Stomach (tissue), 9 donors: ENCODE data around the gene SEMA4D. TPM values are rescaled to one million over a fixed set of nuclear protein-coding genes. Genes with fewer than 3 reads are reported as not detected.

Source experiments
- DNase-seq, 2 donors: peaks; one replicate each; pipeline versions ENCODE4 v3.0.0 to v3.0.0-alpha.2; 2013 to 2019
- H3K27ac ChIP-seq, 5 donors: fragments of 200-600 bp in 4 of 5; sonication (generic) in 4 of 5; one replicate each; pipeline ENCODE4 v1.5.1; 2013 to 2019; ENCODE audit warnings: mild to moderate bottlenecking in 1 of 5, moderate library complexity in 1 of 5
- H3K27me3 ChIP-seq, 3 donors: fragments of 200-600 bp; sonication (generic); one replicate each; pipeline ENCODE4 v1.5.1; 2017 to 2019; ENCODE audit warnings: mixed run types in 1 of 3
- H3K36me3 ChIP-seq, 4 donors: fragments of 200-600 bp; sonication (generic); 1 replicate in 3 of 4; 2 replicates in 1 of 4; pipeline ENCODE4 v1.5.1; 2016 to 2019
- H3K4me1 ChIP-seq, 4 donors: fragments of 200-600 bp; sonication (generic); one replicate each; pipeline ENCODE4 v1.5.1; 2016 to 2019
- H3K4me3 ChIP-seq, 4 donors: fragments of 200-600 bp; sonication (generic) in 3 of 4; one replicate each; pipeline ENCODE4 v1.5.1; 2016 to 2019; ENCODE audit warnings: mild to moderate bottlenecking in 1 of 4
- H3K9me3 ChIP-seq, 4 donors: fragments of 200-600 bp; sonication (generic); one replicate each; pipeline ENCODE4 v1.5.1; 2016 to 2019
- EP300 ChIP-seq: sonication (generic); formaldehyde crosslinking; IDR thresholded peaks from one replicate; pipeline ENCODE4 v1.6.1; 2017; ENCODE audit warnings: antibody characterized with exemption
- POLR2A ChIP-seq, 4 donors: fragments of 450-650 bp; IDR thresholded peaks; one replicate each; pipeline ENCODE4 v1.6.1; 2016; ENCODE audit warnings: antibody characterized with exemption in 4 of 4, control low read depth in 2 of 4, mild to moderate bottlenecking in 1 of 4, moderate library complexity in 1 of 4
- POLR2AphosphoS5 ChIP-seq, 3 donors: sonication (generic); formaldehyde crosslinking; IDR thresholded peaks; one replicate each; pipeline ENCODE4 v1.6.1; 2016; ENCODE audit warnings: antibody characterized with exemption in 3 of 3
- WGBS, 5 donors: extraction: QIAGEN DNeasy Blood & Tissue Kit in 3 of 5; methylation state at CpG; one replicate each; pipeline versions ENCODE4 v1.1.5 to v1.1.7; 2013 to 2018; 5-methylcytosine and 5-hydroxymethylcytosine counted together
- intact Hi-C: fragments of 100-400 bp; cut with DNase I; formaldehyde crosslinking; loops from one replicate; pipeline ENCODE4 v1.15.1; 2023; ENCODE audit warnings: low total_unique reads
- polyA plus RNA-seq, 3 donors: library from polyadenylated mRNA; stranded (reverse); fragments of 200-250 nt; gene quantifications; one replicate each; pipeline ENCODE4 v1.2.3, GENCODE V29; 2013
- total RNA-seq, 5 donors: library from RNA; depleted of rRNA; stranded (reverse); fragments of >200 nt; gene quantifications; one replicate each; pipeline versions ENCODE4 v1.1.0 to v1.2.3, GENCODE V29; 2014 to 2016
- TF ChIP-seq, protein P1 (sequence below), 7 experiments: fragments of 450-650 bp in 4 of 7; fragments of 200-600 bp in 3 of 7; sonication (generic) in 3 of 7; IDR thresholded peaks; one replicate each; pipeline ENCODE4 v1.5.1; 2016 to 2019; ENCODE audit warnings: antibody characterized with exemption in 7 of 7, control low read depth in 2 of 7, mild to moderate bottlenecking in 1 of 7
- donor health status: healthy with polysubstance abuse.
- donor health status: Bipolar disorder and iron deficiency.
- donor health status: healthy.

SEMA4D gene
- total and polyA plus RNA-seq, 8 donors: 4.9 to 43.3 (median 12.5) TPM

DNA sequence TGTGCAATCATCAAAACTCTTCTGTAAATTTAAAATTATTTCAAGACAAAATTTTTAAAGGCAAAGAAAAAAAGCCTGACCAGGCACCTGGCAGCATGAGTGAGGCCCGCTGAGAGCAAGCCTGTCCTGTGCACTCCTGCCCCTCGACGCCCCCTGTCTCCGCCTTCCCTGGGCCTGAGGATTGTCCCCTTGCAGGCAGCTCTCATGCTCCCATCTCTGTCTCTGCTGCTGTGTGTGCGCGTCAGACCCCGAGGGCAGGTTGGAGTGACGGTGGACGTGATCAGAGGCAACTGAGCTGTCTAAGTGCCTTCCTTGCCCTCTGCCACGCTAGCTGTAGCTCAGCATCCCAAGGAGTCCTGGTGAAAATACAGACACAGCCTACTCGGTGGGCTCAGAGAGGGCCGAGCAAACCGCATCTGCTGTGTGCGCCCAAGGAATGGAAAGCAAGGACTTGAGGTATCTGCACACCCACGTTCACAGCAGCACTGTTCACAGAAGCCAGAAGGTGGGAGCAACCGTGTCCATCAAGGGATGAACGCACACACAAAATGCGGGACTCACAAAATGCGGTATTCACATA, 114.1 kb downstream of the SEMA4D start:
- H3K36me3 ChIP-seq: peaks cover 55 to 99% (median 93%) of the 10 kb centered on the region in 4 donors
- no peak overlapping the region for H3K27ac ChIP-seq
- H3K4me3 ChIP-seq: no peak overlapping the region
- intact Hi-C loops: no loop called here
- no peak for DNase-seq
- WGBS, 5 donors: 89 to 95% (median 94%) methylated on average over 18 to 19 of the region's 19 CpGs
- TF ChIP-seq, protein P1, sequence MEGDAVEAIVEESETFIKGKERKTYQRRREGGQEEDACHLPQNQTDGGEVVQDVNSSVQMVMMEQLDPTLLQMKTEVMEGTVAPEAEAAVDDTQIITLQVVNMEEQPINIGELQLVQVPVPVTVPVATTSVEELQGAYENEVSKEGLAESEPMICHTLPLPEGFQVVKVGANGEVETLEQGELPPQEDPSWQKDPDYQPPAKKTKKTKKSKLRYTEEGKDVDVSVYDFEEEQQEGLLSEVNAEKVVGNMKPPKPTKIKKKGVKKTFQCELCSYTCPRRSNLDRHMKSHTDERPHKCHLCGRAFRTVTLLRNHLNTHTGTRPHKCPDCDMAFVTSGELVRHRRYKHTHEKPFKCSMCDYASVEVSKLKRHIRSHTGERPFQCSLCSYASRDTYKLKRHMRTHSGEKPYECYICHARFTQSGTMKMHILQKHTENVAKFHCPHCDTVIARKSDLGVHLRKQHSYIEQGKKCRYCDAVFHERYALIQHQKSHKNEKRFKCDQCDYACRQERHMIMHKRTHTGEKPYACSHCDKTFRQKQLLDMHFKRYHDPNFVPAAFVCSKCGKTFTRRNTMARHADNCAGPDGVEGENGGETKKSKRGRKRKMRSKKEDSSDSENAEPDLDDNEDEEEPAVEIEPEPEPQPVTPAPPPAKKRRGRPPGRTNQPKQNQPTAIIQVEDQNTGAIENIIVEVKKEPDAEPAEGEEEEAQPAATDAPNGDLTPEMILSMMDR (IDR thresholded peaks at IDR 0.05): no peak
- TF ChIP-seq POLR2A (IDR thresholded peaks at IDR 0.05) (no peak), POLR2AphosphoS5 (IDR thresholded peaks at IDR 0.05) (no peak), EP300 (no peak)
- H3K9me3 ChIP-seq: no peaks in the 10 kb centered on the region
- H3K4me1 ChIP-seq: peaks cover 14 to 26% (median 20%) of the 10 kb centered on the region in 4 donors
- H3K27me3 ChIP-seq: no peaks in the 10 kb centered on the region

DNA sequence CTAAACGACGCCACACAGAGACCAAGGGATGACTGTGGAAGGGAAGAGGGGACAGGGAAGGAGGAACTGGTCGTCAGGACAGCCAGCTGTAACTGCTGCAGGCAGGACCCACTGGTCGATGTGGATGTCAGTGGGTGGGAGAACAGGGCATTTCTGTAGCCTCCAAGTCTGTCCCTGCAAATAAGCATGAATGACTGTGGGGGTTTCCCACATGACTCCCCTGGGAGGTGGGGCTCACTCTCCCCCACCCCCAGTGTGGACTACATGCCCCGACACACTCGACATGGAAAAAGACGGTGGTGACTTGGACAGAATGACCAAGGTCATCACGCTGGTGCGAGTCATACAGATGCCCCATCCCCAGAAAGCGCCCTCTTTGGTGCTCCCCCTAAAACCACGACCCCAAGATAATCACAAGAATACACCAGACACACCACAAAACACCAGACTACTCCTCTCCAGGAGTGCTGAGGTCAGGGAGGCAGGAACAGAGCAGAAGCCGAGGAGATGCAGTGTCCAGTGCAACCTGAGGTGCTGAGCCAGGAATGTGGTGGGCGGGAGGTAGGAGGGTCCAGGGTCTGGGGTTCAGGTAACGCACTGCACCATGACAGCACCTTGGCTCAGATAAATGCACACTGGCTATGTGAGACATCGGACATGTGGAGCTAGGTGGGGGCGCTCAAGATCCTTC, 114.7 kb downstream of the SEMA4D start:
- intact Hi-C loops: no loop called here
- no peak for DNase-seq
- 82 to 87% (median 86%) methylated on average over 16 of the region's 16 CpGs for WGBS, 5 donors

DNA sequence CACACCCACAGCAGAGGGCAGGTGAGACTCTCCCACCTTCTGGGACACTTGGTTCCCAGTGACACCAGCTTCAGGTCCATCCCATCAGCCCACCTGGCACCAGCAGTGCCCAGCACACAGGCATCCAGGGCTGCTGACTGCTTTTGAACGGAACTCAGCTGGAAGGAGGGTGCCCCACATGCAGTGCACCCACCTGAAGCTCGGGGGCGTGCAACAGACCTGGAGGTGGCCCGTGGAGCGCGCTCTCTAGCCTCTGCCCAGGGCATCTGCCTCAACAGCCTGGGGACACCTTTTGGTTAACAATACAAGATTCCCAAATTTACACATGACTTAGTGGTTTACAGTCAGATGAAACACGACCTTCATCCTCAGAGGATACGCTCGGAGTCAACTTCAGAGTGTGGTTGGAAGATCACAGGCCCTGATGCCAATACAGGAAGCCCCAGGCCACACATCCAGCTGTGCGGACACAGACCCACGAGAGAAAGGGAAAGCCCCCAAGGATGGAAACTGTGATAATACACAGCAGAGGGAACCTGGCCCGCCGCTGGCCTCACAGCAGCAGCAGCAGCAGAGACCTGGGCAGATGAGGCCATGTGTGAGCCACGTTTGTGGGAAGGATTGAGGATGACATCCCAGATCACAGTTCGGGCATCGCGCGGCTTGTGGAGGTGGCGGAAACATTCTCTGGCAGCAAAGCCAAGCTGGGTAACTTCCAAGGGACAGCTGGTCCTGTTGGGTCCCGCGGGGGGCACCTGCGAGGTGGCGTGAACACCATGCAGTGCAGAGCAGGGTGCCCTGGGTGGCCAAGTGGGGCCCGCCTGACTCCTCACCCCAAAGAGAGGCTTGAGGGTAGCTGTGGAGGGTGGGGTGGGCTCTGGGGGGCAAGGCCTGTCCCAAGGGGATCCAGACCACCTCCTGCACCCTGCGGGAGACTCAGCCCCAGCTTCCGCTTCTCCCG, 115.6 kb downstream of the SEMA4D start:
- Histone ChIP-seq H3K27ac (no peak overlapping the region), H3K4me1 (peaks cover 3 to 11% (median 9%) of the 10 kb centered on the region in 4 donors), H3K9me3 (no peaks in the 10 kb centered on the region), H3K4me3 (no peak overlapping the region), H3K27me3 (no peaks in the 10 kb centered on the region), H3K36me3 (peaks cover 53 to 99% (median 96%) of the 10 kb centered on the region in 4 donors)
- intact Hi-C loops: no loop called here
- no peak for DNase-seq
- TF ChIP-seq, protein P1 (IDR thresholded peaks at IDR 0.05): no peak
- TF ChIP-seq POLR2A (IDR thresholded peaks at IDR 0.05) (no peak), POLR2AphosphoS5 (IDR thresholded peaks at IDR 0.05) (no peak), EP300 (no peak)
- 78 to 92% (median 83%) methylated on average over 24 to 27 of the region's 27 CpGs for WGBS, 5 donors

More for the DNA sequence above, 114.7 kb downstream of the SEMA4D start:
- no peaks in the 10 kb centered on the region for H3K27me3 ChIP-seq
- peaks cover 10 to 20% (median 18%) of the 10 kb centered on the region in 4 donors for H3K4me1 ChIP-seq
- H3K9me3 ChIP-seq: no peaks in the 10 kb centered on the region
- H3K27ac ChIP-seq: no peak overlapping the region
- H3K4me3 ChIP-seq: no peak overlapping the region
- TF ChIP-seq, protein P1 (IDR thresholded peaks at IDR 0.05): no peak
- TF ChIP-seq POLR2A (IDR thresholded peaks at IDR 0.05): no peak
- TF ChIP-seq POLR2AphosphoS5 (IDR thresholded peaks at IDR 0.05): no peak
- TF ChIP-seq EP300: no peak
- peaks cover 50 to 99% (median 93%) of the 10 kb centered on the region in 4 donors for H3K36me3 ChIP-seq

DNA sequence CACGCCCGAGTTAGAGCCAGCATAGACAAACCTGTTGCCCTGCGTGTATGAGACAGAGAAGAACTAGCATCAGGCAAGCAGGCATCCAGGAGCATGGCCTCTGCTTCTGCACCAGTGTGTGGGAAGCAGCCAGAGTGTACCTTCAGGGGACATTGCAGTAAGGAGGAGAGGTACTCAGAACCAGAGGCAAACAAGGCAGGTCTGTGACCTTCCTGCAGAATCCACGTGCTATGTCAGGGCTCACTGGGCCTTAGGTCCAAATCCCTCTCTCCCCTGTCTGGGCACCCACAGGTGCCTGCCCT, 116.7 kb downstream of the SEMA4D start:
- intact Hi-C loops: no loop called here
- TF ChIP-seq EP300: no peak
- TF ChIP-seq POLR2A (IDR thresholded peaks at IDR 0.05): no peak
- no peak for TF ChIP-seq POLR2AphosphoS5 (IDR thresholded peaks at IDR 0.05)
- TF ChIP-seq, protein P1 (IDR thresholded peaks at IDR 0.05): no peak
- 92 to 100% (median 96%) methylated on average over 4 of the region's 4 CpGs for WGBS, 5 donors
- no peak overlapping the region for H3K4me3 ChIP-seq
- no peaks in the 10 kb centered on the region for H3K9me3 ChIP-seq
- H3K36me3 ChIP-seq: peaks cover 43 to 99% (median 94%) of the 10 kb centered on the region in 4 donors
- H3K27ac ChIP-seq: no peak overlapping the region
- H3K27me3 ChIP-seq: no peaks in the 10 kb centered on the region
- peaks cover 0 to 6% (median under 1%) of the 10 kb centered on the region in 4 donors for H3K4me1 ChIP-seq
- no peak for DNase-seq
